ENCODE measurements around the gene CBLN1.

- TF ChIP-seq FOXP4 (CRISPR knock-in tag; IDR thresholded peaks at IDR 0.05) (no peak), ATF1 (CRISPR knock-in tag; IDR thresholded peaks at IDR 0.05) (no peak), CTCF (IDR thresholded peaks at IDR 0.05) (no peak), ZNF138 (CRISPR knock-in tag; conservative IDR thresholded peaks at IDR 0.05) (no peak), PRDM15 (CRISPR knock-in tag; IDR thresholded peaks at IDR 0.05) (no peak), RELA (CRISPR knock-in tag; IDR thresholded peaks at IDR 0.05; ENCODE audit: borderline replicate concordance) (no peak)
These were observed 45.4 kb downstream of the CBLN1 start for GRCh38 chr16:49236216-49236615.

Data from WTC11 (cell line).